Measurements from ENCODE around the gene EED.

EED gene

DNA sequence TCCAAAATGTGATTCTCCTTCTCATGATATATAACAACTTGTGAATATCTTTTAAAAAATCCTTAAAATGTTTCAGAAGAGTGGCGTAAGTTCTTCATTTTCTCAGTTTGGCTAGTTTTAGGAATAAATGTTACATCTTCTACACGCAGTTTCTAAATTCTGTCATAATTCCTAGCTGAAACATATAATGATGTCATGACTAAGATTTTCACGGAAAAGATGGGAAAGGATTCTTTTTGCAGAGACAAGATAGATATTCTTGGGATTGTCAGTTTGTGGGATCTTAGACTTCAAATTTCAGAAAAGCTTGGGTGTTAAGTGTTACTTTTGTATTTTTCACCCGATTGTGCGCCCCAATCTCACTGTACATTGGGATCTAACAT lies 1.7 kb downstream of the EED start:
- FAIRE-seq (no peak), DNase-seq (ENCODE audit: low spot score) (no peak)

DNA sequence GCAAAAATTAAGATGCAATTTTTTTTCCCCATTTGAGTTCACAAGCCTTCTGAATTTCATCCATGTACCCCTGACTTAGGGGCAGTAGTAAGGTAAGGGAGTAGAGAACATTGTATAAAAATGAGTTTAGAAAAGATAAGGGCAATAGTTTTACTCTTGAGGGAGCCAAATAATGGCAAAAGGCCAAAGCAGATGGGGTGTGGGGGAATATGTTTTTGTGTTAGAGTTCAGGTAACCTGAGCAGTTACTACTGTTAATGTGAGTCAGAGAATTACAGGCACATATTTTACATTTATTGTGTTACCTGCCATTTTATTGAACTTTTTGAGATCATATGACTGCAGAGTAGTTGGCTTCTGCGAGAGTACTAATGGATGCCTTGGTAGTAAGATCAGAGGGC lies 3.1 kb downstream of the EED start:
- DNase-seq (ENCODE audit: low spot score) (no peak), FAIRE-seq (no peak)

GRCh38 chr11:86248609-86249008 lies 4.1 kb downstream of the EED start:
- no peak for FAIRE-seq
- DNase-seq (ENCODE audit: low spot score), result no peak

GRCh38 chr11:86249307-86250098 lies 5.0 kb downstream of the EED start:
- DNase-seq (ENCODE audit: low spot score) (no peak), FAIRE-seq (no peak)

GRCh38 chr11:86251345-86251744 lies 6.8 kb downstream of the EED start:
- no peak for FAIRE-seq

GRCh38 chr11:86255896-86256295 lies 11.3 kb downstream of the EED start:
- DNase-seq (ENCODE audit: low spot score), result no peak
- FAIRE-seq, result no peak

More at GRCh38 chr11:86251345-86251744, 6.8 kb downstream of the EED start:
- DNase-seq (ENCODE audit: low spot score), result no peak

DNA sequence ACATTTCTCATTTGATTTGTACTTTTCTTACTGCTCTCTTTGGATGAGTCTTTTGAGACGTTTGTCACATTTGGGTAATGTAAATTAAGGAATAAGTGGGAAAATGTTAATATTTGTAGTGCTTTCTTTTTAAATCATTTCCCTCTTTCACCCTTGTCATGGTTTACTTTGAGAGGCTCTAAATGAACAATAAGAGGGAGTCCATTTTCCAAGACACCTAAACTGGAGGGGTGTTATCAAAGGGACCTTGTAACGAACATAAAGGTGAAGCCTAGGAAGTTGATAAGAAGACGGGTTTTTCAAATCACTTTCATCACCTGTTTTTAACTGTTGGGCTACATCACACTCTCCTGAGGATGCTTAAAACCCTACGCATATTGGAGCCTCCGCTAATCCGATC lies 12.1 kb downstream of the EED start:
- FAIRE-seq (no peak), DNase-seq (ENCODE audit: low spot score) (no peak)

- no peak for FAIRE-seq
Measured at GRCh38 chr11:86257446-86257845, 12.9 kb downstream of the EED start.

DNA sequence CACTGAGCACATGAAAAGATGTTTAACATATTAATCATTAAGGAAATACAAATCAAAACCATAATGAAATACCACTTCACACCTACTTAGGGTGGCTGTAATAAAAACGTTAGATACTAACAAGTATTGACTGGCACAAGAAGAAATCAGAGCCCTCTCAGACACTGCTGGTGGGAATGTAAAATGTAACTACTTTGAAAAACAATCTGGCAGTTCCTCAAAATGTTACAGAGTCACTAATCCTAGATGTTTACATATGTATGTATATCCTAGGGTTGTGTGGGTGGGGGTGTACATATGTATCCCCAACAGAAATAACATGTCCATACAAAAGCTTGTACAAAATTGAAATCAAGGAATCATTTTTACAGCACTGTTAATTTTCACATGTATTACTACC lies 15.2 kb downstream of the EED start:
- no peak for FAIRE-seq
- no peak for DNase-seq (ENCODE audit: low spot score)

More at GRCh38 chr11:86257446-86257845, 12.9 kb downstream of the EED start:
- DNase-seq (ENCODE audit: low spot score), result no peak

GRCh38 chr11:86261328-86261727 lies 16.8 kb downstream of the EED start:
- FAIRE-seq, result no peak
- DNase-seq (ENCODE audit: low spot score), result no peak

DNA sequence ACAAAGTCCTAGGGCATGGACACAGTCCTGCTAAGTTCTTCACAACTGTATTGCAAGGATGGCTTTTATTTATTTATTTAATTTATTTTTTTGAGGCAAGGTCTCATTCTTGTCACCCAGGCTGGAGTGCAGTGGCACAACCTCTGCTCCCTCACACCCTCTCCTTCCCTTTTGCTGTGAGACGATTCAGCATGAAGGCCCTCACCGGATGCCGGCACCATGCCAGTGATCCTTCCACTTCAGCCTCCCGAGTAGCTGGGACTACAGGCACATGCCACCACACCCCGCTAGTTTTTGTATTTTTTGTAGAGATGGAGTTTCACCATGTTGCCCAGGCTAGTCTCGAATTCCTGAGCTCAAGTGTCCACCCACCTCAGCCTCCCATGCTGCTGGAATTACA lies 17.8 kb downstream of the EED start:
- DNase-seq (ENCODE audit: low spot score) (no peak), FAIRE-seq (no peak)

DNA sequence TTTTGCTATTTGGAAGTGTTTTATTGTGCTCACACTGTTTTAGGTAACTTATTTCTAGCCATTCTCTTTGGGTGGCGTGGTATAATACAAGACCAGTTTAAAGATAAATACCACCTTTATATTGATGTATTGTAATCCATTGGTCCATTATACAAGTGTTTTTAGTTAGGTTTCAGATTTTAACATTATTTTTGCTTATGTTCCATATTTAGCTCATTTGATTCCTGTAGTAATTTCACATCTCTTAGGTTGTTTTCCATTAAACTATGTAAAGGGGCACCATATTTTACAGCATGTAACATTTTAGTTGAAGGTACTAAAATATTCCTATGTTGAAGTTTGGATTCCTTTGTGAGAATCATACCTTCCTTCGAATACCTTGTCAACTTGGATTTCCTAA lies 20.1 kb downstream of the EED start:
- FAIRE-seq (no peak), DNase-seq (ENCODE audit: low spot score) (no peak)

DNA sequence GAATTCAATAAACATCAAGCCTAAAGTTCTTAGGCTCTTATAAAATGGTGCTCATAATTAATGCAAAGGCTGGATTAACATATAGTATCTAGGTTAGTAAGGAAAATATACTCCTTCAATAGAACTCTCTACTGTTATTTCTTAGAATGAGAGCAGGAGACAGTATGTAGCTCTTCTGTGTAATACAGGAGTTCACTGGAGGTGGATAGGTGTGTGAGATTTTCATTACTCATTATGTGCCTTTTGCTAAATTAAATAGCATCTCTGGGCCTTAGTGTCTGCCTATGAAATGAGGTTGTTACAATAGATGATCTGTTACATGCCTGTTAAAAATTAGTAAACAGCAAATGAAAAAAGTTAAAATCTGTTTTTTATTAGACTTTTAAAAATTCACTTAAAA lies 20.6 kb downstream of the EED start:
- DNase-seq (ENCODE audit: low spot score) (no peak), FAIRE-seq (no peak)

DNA sequence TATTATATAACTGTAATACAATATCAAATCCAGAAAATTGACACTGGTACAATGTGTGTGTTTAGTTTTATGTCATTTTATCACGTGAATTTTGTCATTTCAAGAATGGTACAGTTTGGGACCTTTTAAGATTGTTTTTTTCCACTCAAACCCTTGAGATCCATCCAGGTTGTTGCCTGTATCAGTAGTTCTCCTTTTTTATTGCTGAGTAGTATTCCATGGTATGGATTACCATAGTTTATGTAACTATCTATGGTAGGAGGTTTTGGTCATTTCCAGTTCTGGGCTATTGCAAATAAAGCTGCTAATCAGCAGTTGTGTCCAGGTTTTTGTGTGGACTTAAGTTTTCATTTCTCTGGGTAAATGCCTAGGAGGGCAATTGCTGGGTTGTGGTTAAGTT lies 25.1 kb downstream of the EED start:
- DNase-seq (ENCODE audit: low spot score) (no peak), FAIRE-seq (no peak)

DNA sequence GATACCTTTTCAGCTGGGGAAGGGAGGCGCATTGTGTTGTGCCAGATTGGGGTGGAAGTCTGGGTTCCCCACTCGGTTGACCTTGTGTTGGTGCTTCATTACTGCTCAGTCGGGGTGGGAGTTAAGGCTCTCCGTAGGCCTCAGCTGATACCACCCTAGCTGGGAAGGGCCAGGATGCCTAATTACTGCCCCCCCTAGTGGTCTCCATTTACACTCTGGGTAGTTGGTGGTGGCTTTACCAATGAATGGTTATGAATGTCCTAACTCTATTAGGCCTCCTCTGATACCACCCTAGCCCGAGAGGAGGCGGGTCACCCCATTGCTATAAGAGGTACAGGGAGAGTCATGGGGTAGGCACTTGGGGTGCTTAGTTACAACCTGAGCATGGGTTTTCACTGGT lies 29.9 kb downstream of the EED start:
- FAIRE-seq (no peak), DNase-seq (ENCODE audit: low spot score) (no peak)

DNA sequence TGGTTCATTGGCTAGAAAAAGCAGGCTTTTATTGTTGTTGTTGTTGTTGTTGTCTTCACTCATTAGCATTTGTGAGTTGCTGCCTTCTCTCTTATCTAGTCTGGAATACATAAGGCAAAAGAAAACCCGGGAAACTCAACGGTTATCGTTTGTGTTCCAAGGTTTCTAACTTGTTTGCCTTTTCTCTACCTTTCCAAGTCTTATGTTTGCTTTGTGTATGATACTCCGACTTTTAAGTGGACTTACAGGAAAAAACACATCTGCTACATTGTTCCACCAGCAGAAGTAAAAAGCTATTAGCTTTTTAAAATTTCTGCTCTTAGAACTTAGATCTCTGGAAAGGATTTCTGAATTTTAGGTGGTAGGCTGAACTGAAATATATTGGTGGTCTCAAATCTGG lies 30.4 kb downstream of the EED start:
- DNase-seq (ENCODE audit: low spot score), result no peak
- FAIRE-seq, result no peak

DNA sequence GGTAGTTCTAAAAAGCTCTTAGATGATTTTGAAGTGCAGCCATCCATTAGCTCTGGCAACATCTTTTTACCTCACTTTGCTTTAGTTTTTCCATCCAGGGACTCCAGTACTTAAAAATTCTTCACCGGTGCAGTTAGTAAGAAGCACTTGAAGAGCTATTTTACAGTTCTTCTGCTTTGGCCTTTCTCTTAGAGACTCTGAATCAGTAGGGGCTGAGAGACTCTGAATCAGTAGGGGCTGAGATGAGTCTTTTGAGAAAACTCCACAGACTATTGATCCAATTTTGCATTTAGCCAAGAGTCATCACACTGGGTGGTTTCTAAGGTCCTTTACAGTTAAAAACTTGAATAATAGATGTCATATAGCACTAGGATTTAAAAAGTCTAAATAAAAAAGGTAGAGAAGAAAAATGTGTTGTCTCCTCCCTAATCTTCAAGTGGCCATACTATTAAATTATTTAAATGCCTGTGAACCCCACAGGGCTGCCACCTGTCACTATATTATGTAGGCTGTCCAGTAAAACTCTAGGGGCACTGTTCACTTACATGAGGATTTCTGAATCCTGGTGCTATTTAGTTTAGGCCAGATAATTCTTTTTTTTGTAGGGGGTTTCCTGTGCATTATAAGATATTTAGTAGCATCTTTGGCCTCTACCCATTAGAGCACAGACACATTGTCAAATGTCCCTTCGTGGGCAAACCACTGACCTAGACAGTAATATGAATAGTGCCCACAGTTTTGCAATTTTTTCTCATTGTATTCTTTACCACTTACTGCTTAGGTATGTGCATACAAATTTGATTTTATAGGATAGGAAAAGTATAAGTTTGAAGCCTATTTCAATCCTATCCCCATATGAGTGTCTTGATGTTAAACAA lies 31.2 kb downstream of the EED start:
- FAIRE-seq, result no peak
- DNase-seq (ENCODE audit: low spot score), result no peak

DNA sequence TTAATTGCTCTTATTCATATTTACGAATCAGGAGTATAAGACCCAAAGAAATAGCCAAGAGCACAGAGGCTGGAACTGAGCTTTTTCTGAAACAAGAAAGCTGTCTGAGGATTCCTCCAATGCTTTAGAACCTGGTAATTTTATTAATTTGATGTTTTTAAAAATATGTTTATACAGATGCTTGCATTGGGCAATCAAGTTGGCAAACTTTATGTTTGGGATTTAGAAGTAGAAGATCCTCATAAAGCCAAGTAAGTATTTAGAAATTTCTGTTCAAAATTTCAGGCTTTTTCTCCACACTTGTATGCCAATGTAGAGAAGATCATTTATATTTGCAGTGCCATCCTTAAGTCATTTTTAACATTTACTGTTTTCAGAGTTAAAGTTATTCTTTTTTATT lies 33.2 kb downstream of the EED start:
- DNase-seq (ENCODE audit: low spot score) (no peak), FAIRE-seq (no peak)

- FAIRE-seq, result no peak
Measured at GRCh38 chr11:86278226-86278625, 33.7 kb downstream of the EED start.

GRCh38 chr11:86279747-86280146 lies 35.2 kb downstream of the EED start:
- FAIRE-seq (no peak), DNase-seq (ENCODE audit: low spot score) (no peak)

More at GRCh38 chr11:86278226-86278625, 33.7 kb downstream of the EED start:
- no peak for DNase-seq (ENCODE audit: low spot score)

DNA sequence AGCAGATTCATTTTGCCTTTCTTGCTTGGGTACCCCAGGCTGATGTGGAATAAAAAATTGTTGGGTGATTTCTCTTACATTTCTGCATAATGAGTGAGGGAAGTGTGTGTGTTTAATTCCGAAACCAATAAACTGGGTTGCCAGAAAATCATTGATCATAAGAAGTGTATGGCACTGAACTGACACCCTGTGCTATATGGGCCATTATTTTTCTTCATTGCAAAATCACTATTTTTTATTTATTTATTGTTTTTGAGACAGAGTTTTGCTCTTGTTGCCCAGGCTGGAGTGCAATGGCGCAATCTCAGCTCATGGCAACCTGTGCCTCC lies 42.9 kb downstream of the EED start:
- no peak for DNase-seq (ENCODE audit: low spot score)
- FAIRE-seq, result no peak

GRCh38 chr11:86288776-86289507 lies 44.4 kb downstream of the EED start:
- DNase-seq (ENCODE audit: low spot score), result no peak
- no peak for FAIRE-seq

Data from RCC 7860 (cell line).